ENCODE measurements around the gene NR1H2.

NR1H2 gene

GRCh38 chr19:50427318-50427925, 51.2 kb downstream of the NR1H2 start:
- DNase-seq: no peak

- DNase-seq: no peak
These were observed 51.8 kb downstream of the NR1H2 start for GRCh38 chr19:50427997-50428425.

GRCh38 chr19:50428772-50429463, 52.7 kb downstream of the NR1H2 start:
- DNase-seq: no peak

GRCh38 chr19:50430888-50431342, 54.7 kb downstream of the NR1H2 start:
- no peak for DNase-seq

- DNase-seq: peak; percentile 93
These were observed 55.3 kb downstream of the NR1H2 start for GRCh38 chr19:50431343-50432220.

GRCh38 chr19:50432221-50433028, 56.2 kb downstream of the NR1H2 start, which contains the start of gene MYBPC2:
TSS of gene MYBPC2 (plus strand) at chr19:50432892. CDS start at chr19:50432954, 62 bp downstream.
- no peak for DNase-seq
